GM15510 (cell line): ENCODE results near the gene ZNF710.

ENCODE experiments used
- POLR2A ChIP-seq: IDR thresholded peaks from 3 replicates; pipeline ENCODE4 v1.6.1; 2011; ENCODE audit warnings: borderline replicate concordance; ENCODE audit not compliant: insufficient read length; ENCODE audit errors: extremely low read depth

ZNF710 gene

DNA sequence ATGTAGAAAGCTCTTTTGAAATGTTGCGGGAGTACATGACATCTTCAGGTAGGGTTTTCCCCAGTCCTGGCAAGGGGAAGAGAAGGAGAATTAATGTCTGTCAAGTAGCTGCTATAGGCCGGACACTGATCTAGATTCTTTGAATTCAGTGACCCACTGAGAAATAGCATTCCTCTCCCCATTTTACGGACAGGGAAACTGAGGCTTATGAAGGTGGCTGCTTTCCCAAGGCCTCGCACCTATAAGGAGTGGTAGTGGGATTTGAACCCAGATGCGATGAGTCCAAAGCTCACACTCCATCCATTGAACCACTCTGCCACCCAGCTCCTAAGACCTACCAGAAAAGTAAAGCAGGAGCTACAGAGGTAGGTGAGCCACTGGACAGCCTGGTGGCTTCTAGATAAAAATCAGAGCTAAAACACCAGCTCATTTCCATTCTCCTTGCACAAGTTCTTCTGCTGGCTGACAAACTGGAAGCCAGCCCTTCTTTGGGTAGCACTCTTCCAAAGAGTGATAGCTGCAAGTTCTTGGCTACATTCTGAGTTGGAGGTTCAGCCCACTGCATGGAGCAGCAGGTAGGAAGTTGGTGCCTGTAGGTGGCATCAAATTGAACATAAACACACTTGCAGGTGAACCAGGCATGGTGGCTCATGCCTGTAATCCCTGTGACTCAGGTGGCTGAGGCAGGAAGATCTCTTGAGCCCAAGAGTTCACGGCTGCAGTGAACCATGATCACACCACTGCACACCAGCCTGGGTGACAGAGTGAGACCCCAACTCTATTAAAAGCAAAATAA is 22.0 kb downstream of the ZNF710 start:
- TF ChIP-seq POLR2A, result no peak

DNA sequence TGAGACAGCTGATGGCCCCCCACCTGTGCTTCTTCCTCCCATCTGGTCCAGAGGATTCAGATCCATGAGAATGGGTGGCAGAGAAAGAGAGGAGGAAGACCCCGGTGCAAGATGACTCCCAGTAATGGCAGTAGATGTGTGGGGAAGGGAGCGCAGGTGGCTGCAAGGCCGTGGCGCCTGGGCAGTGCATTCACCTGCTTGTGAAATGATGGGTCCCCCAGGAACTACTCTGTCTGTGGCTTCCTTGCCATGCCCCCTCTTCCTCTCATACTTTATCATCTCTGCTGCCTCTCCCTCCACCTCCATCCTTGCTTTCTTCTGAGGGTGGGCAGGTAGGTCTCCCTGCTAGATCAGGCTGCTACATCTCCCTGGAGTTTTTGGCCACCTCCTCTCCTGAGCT is 23.3 kb downstream of the ZNF710 start:
- no peak for TF ChIP-seq POLR2A

DNA sequence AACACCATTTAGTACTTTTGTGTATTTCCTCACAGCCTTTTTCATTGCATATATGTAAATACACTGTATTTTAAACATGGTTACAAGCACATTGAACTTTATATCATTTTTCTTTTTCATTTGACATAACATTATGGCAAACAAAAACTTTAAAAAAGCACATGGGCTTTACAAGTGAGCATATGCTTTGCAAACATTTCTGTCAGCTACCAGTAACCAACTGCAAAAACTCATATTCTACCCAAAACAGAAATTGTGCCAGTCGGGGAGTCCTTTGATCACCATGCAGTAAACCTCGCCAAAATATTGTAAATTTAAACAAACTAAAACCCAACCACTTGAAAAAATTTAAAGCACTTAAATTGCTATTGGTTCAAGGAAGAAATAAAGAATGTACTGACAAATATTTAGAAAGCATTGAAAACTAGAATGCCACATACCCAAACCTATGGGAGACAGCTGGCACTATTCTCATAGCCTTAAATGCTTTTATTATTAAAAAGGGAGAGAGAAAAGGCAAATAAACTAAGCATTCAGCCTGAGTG is 24.4 kb downstream of the ZNF710 start:
- TF ChIP-seq POLR2A, result no peak

DNA sequence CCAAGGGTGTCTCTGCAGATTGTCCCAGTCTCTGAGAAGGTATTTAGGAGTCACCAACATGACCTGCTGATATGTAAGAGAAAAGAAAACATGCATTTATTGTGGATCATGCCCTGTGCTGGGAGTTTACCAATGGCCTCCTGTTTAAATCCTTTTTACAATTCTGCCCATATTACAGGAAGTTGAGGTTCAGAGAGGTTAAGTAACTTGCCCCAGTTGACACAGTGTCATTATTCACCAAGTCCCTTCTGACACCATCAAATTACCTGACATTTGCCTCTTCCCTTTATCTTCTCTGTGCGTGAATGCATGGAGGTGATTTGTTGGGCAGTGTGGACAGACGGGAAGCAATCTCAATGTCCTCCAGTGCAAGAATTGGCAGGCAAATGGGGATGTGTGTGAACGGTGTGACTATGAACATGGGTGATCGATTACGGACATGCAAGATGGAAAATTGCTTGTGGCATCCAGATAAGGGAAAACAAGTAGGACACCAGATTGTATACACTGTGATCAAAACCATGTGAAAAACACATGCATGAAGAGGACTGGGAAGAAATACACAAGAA is 27.3 kb downstream of the ZNF710 start:
- TF ChIP-seq POLR2A, result no peak

- TF ChIP-seq POLR2A, result no peak
Measured at GRCh38 chr15:90029024-90029423, 27.9 kb downstream of the ZNF710 start.

DNA sequence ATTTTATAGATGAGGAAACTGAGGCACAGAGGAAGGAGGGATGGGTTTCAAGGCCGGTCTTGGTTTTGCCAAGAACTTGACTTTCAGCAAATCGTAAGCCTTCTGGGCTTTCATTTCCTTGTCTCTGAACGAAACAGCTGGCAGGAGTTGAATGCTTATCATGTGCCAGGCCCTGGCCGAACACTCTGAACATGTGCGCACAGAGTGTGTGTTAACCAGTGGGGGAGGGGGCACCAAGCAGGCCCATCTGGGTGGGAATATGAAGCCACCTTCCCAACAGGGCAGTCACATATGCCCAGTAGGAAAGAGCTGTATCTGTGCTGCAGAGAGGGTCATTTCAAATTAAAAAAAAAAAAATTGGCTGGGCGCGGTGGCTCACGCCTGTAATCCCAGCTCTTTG is 29.3 kb downstream of the ZNF710 start:
- no peak for TF ChIP-seq POLR2A

- TF ChIP-seq POLR2A, result no peak
Measured at GRCh38 chr15:90031231-90031791, 30.2 kb downstream of the ZNF710 start.

DNA sequence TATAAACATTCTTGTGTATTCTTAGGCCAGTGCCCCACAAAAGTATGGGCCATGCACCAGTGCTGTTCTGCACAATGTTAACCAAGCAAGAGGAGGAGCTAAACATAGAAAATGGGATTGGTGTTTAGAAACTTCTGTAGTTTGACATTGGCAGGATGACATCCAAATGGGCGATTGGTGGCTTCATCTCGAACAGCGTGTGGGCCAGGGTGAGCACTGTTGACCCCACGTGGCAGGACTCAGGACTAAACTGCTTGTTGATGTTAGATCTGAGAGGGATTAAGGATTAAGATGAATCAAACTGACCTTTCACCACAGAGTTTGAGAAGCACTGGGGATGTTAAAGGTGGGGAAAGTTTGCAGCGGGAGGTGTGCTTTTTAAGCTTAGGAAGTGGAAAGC is 31.9 kb downstream of the ZNF710 start:
- no peak for TF ChIP-seq POLR2A

- no peak for TF ChIP-seq POLR2A
Measured at GRCh38 chr15:90033448-90033847, 32.3 kb downstream of the ZNF710 start.

GRCh38 chr15:90035095-90035839 is 34.1 kb downstream of the ZNF710 start:
- TF ChIP-seq POLR2A, result no peak

- TF ChIP-seq POLR2A, result no peak
Measured at GRCh38 chr15:90035840-90036230, 34.7 kb downstream of the ZNF710 start.

DNA sequence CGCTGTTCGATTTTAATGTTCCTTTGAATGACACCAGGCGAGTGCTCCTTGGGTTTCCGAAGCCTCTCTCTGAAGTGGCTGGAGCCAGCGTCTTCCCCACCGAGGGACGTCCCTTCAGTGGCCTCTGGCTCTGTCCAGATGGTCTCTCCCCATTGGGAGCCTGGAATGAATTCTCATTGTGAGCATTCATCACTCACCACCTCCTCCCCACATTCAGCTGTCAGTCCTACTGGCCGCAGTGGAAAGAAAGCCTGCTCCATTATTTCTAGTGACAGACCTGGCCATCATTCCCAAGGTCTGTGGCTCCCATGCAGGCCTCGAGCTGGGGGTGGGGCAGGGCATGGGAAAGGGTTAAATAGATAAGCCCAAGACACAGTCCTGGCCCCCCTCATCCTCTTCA is 35.2 kb downstream of the ZNF710 start:
- TF ChIP-seq POLR2A, result no peak

DNA sequence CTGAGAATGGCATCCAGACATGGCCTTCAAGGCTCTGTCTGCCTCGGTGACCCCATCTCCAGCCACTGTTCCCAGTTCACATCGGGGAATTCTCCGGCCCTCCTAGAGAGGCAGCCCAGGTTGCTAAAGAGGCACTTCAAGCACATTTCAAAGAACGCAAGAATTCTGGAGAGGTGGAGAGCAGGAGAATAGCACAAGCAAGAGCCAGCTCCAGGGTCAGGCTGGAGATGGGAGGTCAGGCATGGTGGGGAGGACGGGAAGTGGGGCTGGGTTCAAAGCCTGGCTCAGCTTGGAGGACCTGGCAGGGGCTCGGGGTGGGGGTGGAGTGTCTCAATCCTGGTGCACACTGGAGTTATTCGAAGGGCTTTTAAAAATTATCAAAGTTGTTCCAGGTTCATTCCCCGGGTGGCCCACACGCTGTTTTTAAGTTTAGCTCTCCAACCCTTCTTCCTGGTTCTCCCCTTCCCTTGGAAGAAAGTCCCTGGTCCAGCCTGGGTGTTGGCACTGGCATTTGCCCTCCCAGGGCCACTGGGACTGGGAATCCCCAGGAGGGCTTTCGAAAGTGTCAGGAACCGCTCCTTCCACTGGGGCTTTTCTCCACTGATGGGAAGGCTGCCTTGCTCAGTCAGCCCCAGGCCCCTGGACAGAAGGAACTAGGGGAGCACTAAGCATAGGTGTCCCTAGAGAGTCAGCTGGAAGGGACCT is 35.8 kb downstream of the ZNF710 start:
- TF ChIP-seq POLR2A, result no peak

GRCh38 chr15:90037511-90037860 is 36.4 kb downstream of the ZNF710 start:
- no peak for TF ChIP-seq POLR2A
